ENCODE results near the gene EPHB3.

Gene EPHB3

DNA sequence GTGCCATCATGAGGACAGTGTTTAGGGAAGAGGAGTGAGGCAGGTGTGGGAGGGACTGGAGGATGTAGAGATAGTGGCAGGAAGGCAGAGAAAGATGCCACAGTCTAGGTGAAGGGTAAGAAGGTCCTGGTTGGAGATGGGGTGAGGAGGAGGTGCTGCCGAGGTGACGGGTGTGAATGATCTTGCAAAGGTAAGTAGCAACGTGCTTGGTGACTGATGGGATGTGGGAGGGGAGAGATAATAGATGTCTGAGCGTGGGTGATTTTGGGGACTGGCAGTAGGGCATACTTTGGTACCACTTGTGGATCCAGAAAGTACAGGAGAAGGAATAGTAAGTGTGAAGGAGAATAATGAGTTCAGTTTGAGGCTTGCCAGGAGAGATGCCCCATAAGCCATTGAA, 27.2 kb downstream of the EPHB3 start:
- H3K27me3 ChIP-seq (ENCODE audit: insufficient read depth, low read length), result peaks cover 99% of the 10 kb centered on the region
- no peak overlapping the region for H3K4me3 ChIP-seq (ENCODE audit: low read length)

DNA sequence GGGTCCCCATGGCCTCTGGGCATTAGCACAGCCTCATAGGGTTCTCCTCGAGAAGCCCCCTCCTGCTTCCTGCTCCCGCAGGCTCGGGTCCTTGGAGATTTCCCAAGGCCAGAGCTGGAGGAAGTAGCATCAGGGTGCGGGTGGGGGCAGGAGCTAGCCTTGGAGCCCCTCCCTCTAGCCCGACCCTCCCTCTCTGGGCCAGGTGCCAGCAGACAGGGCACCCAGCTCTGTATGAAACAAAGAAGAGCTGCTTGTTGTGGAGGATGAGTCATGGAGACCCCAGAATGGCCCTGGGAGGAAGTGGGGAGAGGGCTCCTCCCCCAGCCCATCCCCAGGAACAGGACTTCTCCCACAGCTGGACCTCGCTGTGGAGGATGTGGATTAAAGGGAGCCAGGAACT, 29.2 kb downstream of the EPHB3 start:
- H3K36me3 ChIP-seq (ENCODE audit: insufficient read depth, low read depth, low read length), result no peaks in the 10 kb centered on the region
- no peak overlapping the region for H3K4me3 ChIP-seq (ENCODE audit: low read length)
- H3K27ac ChIP-seq (ENCODE audit: low read length), result no peak overlapping the region
- H3K9me3 ChIP-seq (ENCODE audit: insufficient read depth, low read depth, low read length), result no peaks in the 10 kb centered on the region
- peaks cover 90% of the 10 kb centered on the region for H3K27me3 ChIP-seq (ENCODE audit: insufficient read depth, low read length)
- peaks cover 8% of the 10 kb centered on the region; the same call in 1 of the 2 replicates for H3K4me1 ChIP-seq (ENCODE audit: insufficient read depth, low read length)
- no peak overlapping the region for H3K9ac ChIP-seq (ENCODE audit: low read depth, low read length)

More for the DNA sequence above, 27.2 kb downstream of the EPHB3 start:
- Histone ChIP-seq H3K27ac (ENCODE audit: low read length) (no peak overlapping the region), H3K36me3 (ENCODE audit: insufficient read depth, low read depth, low read length) (no peaks in the 10 kb centered on the region), H3K4me1 (ENCODE audit: insufficient read depth, low read length) (peaks cover 9% of the 10 kb centered on the region; the same call in 1 of the 2 replicates), H3K9me3 (ENCODE audit: insufficient read depth, low read depth, low read length) (no peaks in the 10 kb centered on the region), H3K9ac (ENCODE audit: low read depth, low read length) (no peak overlapping the region)

DNA sequence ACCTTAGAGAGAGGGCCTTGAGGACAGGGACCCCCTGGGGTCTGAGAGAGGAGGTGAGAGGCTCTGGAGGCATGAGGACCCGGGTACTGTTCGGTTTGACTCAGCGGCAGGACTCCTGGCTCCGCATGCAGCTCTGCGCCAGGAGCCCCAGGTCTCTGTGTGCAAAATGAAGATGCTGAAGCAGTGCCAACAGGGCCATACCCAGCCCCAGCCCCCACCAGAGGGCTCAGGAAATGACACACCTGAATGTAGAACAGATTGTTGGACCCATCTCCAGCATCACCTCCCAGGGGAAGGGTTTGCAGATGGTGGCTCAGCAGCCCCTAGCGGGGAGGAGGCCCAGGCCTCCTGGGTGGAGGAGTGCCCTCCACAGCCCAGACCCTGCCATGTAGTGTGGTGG, 30.2 kb downstream of the EPHB3 start:
- Histone ChIP-seq H3K36me3 (ENCODE audit: insufficient read depth, low read depth, low read length) (no peaks in the 10 kb centered on the region), H3K9ac (ENCODE audit: low read depth, low read length) (no peak overlapping the region), H3K27ac (ENCODE audit: low read length) (no peak overlapping the region), H3K4me3 (ENCODE audit: low read length) (no peak overlapping the region), H3K4me1 (ENCODE audit: insufficient read depth, low read length) (peaks cover 9% of the 10 kb centered on the region; the same call in 1 of the 2 replicates), H3K27me3 (ENCODE audit: insufficient read depth, low read length) (peaks cover 83% of the 10 kb centered on the region), H3K9me3 (ENCODE audit: insufficient read depth, low read depth, low read length) (no peaks in the 10 kb centered on the region)

DNA sequence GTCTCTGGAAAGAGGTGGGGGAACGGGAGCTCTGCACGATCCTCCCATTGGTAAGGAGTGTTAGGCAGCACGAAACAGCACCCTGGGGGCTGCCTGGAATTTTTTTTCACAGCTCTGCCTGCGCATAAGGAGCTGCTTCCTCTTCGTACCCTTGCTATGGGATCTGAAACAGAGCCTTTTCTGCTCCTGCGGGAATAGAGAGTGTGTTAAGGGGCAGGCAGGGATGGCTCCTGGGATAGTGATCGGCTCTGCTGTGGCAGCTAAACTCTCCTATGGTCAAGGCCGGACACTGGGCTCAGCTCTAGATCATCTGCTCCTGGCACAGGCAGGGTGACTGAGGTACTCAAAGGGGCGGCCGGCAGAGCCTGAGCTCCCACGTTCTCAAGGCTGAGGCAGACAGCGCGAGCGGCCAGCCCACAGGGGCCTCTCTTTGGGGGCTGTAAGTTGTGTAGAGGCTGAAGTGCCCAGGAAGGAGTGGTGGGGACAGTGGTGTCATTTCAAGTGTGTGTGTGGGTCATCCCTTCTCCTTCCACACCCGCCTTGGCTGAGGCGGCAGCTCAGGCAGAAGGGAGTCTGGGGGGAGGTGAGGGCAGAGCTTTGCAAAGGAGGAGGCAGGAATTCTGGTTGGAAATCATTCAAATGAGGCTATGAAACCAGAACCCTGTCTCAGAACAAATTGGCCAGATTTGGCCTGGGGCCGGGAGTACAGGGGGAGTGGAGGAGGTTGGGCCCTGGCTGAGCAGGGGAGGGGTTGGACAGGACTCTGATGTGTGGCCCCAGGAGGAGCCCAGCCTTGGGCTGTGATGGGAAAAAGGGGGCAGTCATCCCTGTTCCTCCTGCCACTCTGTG, 31.0 kb downstream of the EPHB3 start:
- Histone ChIP-seq H3K9me3 (ENCODE audit: insufficient read depth, low read depth, low read length) (no peaks in the 10 kb centered on the region), H3K4me3 (ENCODE audit: low read length) (no peak overlapping the region), H3K27me3 (ENCODE audit: insufficient read depth, low read length) (peaks cover 83% of the 10 kb centered on the region), H3K9ac (ENCODE audit: low read depth, low read length) (no peak overlapping the region), H3K4me1 (ENCODE audit: insufficient read depth, low read length) (peaks cover 9% of the 10 kb centered on the region; the same call in 1 of the 2 replicates), H3K27ac (ENCODE audit: low read length) (no peak overlapping the region), H3K36me3 (ENCODE audit: insufficient read depth, low read depth, low read length) (no peaks in the 10 kb centered on the region)

DNA sequence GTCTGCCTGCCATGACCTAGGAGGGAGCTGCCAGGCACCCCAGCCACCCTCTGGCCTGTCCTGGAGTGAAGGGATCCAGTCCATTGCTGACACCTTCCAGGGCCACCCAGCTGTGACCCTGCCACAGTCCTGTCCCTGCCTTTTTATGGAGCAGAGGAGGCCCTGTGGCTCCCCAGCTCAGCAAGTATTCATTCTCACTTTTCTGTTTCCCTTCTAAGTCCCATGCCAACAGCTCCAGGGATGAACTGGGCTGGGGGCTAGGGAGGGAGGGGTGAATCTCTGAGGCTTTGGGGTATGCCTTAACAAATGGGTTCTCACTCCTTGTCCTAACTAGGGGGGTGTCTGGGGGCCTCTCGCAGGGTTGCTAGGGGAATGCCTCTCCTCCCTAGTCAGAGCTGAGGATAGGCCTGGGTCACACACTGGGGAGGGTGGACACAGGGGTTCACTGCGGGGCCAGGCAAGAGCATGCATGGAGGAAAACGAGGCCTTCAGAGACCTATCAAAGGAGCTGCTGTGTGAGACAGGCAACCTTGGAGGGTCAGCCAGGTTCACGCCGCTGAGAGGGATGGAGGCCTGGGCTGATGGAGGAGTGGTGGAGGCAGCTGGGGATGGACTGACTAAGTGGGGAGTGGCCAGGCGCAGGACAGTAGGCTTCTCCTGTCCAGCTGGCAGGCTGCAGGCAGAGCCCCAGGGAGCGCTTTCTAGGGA, 31.8 kb downstream of the EPHB3 start:
- no peak overlapping the region for H3K4me3 ChIP-seq (ENCODE audit: low read length)
- peaks cover 83% of the 10 kb centered on the region for H3K27me3 ChIP-seq (ENCODE audit: insufficient read depth, low read length)
- peaks cover 9% of the 10 kb centered on the region; the same call in 1 of the 2 replicates for H3K4me1 ChIP-seq (ENCODE audit: insufficient read depth, low read length)
- H3K9ac ChIP-seq (ENCODE audit: low read depth, low read length), result no peak overlapping the region
- no peak overlapping the region for H3K27ac ChIP-seq (ENCODE audit: low read length)
- H3K9me3 ChIP-seq (ENCODE audit: insufficient read depth, low read depth, low read length), result no peaks in the 10 kb centered on the region
- H3K36me3 ChIP-seq (ENCODE audit: insufficient read depth, low read depth, low read length), result no peaks in the 10 kb centered on the region

DNA sequence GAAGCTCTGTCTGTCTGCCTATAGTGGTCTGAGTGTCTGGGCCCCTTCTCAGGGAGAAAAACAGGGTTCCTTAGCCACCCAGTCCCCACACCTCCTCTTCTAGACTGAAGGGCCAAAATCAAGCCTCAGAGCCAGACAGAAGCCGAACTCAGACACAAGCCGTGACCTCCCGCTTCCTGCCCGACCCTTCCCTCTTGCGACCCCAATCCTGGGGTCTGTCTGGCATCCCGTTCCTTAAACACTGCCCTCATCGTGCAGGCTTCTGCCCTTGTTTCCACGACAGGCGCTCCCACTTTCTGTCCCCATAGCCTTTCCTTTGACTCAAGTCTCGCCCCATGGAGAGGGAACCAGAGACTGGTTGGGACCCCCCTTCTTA, 32.3 kb downstream of the EPHB3 start:
- H3K36me3 ChIP-seq (ENCODE audit: insufficient read depth, low read depth, low read length), result no peaks in the 10 kb centered on the region
- H3K27me3 ChIP-seq (ENCODE audit: insufficient read depth, low read length), result peaks cover 83% of the 10 kb centered on the region
- H3K9ac ChIP-seq (ENCODE audit: low read depth, low read length), result no peak overlapping the region
- H3K4me3 ChIP-seq (ENCODE audit: low read length), result no peak overlapping the region
- peaks cover 9% of the 10 kb centered on the region; the same call in 1 of the 2 replicates for H3K4me1 ChIP-seq (ENCODE audit: insufficient read depth, low read length)
- H3K9me3 ChIP-seq (ENCODE audit: insufficient read depth, low read depth, low read length), result no peaks in the 10 kb centered on the region
- H3K27ac ChIP-seq (ENCODE audit: low read length), result no peak overlapping the region

DNA sequence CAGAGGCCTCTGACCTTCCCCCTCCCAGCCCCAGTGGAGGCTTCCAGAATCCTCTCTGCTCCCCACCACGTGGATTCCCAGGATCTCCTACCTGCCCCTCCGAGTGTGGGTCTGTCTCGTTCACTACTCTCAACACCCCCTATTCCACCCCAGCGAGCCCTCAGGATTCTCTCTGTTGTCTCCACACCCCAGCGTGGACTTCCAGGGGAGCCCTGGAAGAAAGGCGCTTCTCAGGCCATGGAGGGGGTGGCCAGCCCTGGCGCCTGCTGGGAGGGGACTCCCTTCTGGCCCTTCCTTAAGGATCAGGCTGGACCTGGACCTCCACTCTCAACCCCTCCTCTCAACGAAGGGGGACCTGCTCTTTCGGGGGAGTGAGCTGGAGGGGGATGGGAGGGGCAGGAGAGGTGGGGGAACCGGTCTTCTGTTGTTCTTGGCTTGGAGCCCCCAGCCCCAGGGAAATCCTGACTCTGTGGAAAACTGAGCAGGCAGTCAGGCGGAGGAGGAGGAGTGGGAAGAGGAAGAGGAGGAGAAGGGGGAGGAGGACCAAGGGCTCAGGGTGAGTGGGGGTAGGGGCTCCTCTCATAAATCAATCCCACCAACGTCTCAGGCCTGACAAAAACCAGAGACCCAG, 32.9 kb downstream of the EPHB3 start:
- H3K4me1 ChIP-seq (ENCODE audit: insufficient read depth, low read length), result peaks cover 9% of the 10 kb centered on the region; the same call in 1 of the 2 replicates

DNA sequence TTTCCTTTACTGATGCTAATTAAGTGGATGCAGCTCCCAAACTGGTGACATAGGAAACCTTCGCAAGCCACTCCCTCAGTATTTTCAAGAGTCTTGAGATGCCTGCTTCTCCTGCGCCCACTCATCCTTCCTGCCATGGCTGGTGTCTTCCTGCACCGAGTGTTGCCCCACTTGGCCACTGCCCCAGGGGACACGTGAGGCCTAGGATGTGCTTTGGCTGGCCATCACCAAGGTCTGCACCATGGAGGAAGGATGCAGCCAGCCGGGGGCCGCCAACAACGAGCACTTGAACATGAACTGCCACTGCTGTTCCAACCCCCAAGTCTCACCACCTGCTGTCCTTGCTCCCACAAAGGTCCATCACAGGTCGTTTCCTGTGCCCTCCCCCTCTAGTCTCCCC, 34.1 kb downstream of the EPHB3 start:
- no peak overlapping the region for H3K9ac ChIP-seq (ENCODE audit: low read depth, low read length)
- H3K9me3 ChIP-seq (ENCODE audit: insufficient read depth, low read depth, low read length), result no peaks in the 10 kb centered on the region
- no peak overlapping the region for H3K4me3 ChIP-seq (ENCODE audit: low read length)
- no peaks in the 10 kb centered on the region for H3K36me3 ChIP-seq (ENCODE audit: insufficient read depth, low read depth, low read length)
- H3K27me3 ChIP-seq (ENCODE audit: insufficient read depth, low read length), result peaks cover 83% of the 10 kb centered on the region
- H3K27ac ChIP-seq (ENCODE audit: low read length), result no peak overlapping the region
- H3K4me1 ChIP-seq (ENCODE audit: insufficient read depth, low read length), result peaks cover 7% of the 10 kb centered on the region; the same call in 1 of the 2 replicates

More for the DNA sequence above, 32.9 kb downstream of the EPHB3 start:
- no peak overlapping the region for H3K4me3 ChIP-seq (ENCODE audit: low read length)
- no peak overlapping the region for H3K27ac ChIP-seq (ENCODE audit: low read length)
- no peaks in the 10 kb centered on the region for H3K36me3 ChIP-seq (ENCODE audit: insufficient read depth, low read depth, low read length)
- H3K9me3 ChIP-seq (ENCODE audit: insufficient read depth, low read depth, low read length), result no peaks in the 10 kb centered on the region
- peaks cover 83% of the 10 kb centered on the region for H3K27me3 ChIP-seq (ENCODE audit: insufficient read depth, low read length)
- no peak overlapping the region for H3K9ac ChIP-seq (ENCODE audit: low read depth, low read length)

DNA sequence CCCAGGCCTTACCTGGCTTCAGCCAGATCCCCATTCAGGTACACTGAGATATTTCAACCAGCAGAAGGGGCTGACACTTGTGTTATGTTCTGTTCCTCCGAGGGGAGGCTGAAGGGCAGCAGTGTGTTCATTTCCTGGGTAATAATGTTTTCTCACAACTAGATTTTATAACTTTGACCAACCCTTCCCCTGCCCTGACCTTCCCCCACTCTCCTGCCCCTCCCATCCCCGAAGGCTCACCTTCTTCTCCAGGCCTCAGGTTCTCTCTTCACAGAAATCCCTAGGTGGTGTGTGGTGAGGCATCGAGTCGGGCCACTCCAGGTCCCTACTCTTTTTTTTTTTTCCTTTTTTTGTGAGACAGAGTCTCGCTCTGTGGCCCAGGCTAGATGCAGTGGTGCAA, 34.6 kb downstream of the EPHB3 start:
- no peak overlapping the region for H3K27ac ChIP-seq (ENCODE audit: low read length)
- no peak overlapping the region for H3K9ac ChIP-seq (ENCODE audit: low read depth, low read length)
- peaks cover 83% of the 10 kb centered on the region for H3K27me3 ChIP-seq (ENCODE audit: insufficient read depth, low read length)
- no peaks in the 10 kb centered on the region for H3K9me3 ChIP-seq (ENCODE audit: insufficient read depth, low read depth, low read length)
- H3K4me3 ChIP-seq (ENCODE audit: low read length), result no peak overlapping the region
- H3K36me3 ChIP-seq (ENCODE audit: insufficient read depth, low read depth, low read length), result no peaks in the 10 kb centered on the region
- H3K4me1 ChIP-seq (ENCODE audit: insufficient read depth, low read length), result peaks cover 4% of the 10 kb centered on the region; the same call in 1 of the 2 replicates

DNA sequence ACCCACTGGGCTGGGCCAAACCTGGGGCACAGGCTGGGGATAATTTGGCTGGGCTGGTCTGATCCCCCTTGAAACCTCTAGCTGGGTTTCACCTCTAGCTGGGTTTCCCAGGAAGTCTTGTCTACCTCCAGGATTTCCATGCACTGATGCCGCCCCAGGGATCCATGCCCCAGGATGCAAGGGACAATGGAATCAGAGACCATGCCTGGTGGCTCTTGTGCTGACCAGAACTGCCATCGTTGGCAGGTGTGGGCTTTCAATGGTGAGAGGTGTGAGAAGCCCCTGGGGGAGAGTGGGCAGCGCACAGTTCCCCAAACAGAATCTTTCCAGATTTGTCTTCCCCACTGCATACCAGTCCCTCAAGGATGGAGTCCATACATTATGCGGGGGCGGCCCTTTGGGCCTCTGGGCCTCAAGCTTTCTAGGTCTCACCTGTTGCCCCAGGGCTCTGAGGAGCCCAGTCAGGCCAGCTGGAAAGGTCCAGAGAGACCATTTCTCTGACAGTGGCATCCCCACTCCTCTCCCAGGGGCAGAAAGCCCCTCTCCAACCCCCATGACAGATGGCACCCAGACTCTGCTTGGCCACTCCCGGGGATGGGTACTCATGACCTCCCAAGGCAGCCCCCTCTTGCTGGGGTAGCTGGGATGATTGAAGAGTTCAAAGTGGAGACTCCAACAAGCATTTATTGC, 35.4 kb downstream of the EPHB3 start:
- Histone ChIP-seq H3K27me3 (ENCODE audit: insufficient read depth, low read length) (peaks cover 83% of the 10 kb centered on the region), H3K4me3 (ENCODE audit: low read length) (no peak overlapping the region), H3K27ac (ENCODE audit: low read length) (no peak overlapping the region), H3K36me3 (ENCODE audit: insufficient read depth, low read depth, low read length) (no peaks in the 10 kb centered on the region), H3K9ac (ENCODE audit: low read depth, low read length) (no peak overlapping the region), H3K4me1 (ENCODE audit: insufficient read depth, low read length) (peaks cover 4% of the 10 kb centered on the region; the same call in 1 of the 2 replicates), H3K9me3 (ENCODE audit: insufficient read depth, low read depth, low read length) (no peaks in the 10 kb centered on the region)

Data from iPS-20b (cell line).